ENCODE measurements around the gene C5orf52.
"Not testable (repeated sequence)": the region's sequence is repeated elsewhere in the genome, so short reads cannot be mapped to it uniquely, and the experiment has no call there.

The C5orf52 gene

GRCh38 chr5:157658893-157659292 lies 12.4 kb upstream of the C5orf52 start:
- H3K27ac ChIP-seq (ENCODE audit: low read depth, low read length) = no peak overlapping the region
- H3K4me1 ChIP-seq (ENCODE audit: control insufficient read depth, insufficient read depth, low read length) = no peaks in the 10 kb centered on the region
- H3K9ac ChIP-seq (ENCODE audit: low read length) = no peak overlapping the region
- no peaks in the 10 kb centered on the region for H3K36me3 ChIP-seq (ENCODE audit: control insufficient read depth, insufficient read depth, low read length)
- no peaks in the 10 kb centered on the region for H3K27me3 ChIP-seq (ENCODE audit: control insufficient read depth, insufficient read depth, low read length)
- no peak overlapping the region for H3K4me3 ChIP-seq (ENCODE audit: low read length)

- Histone ChIP-seq H3K9ac (ENCODE audit: low read length) (no peak overlapping the region), H3K27me3 (ENCODE audit: control insufficient read depth, insufficient read depth, low read length) (no peaks in the 10 kb centered on the region), H3K4me3 (ENCODE audit: low read length) (no peak overlapping the region), H3K36me3 (ENCODE audit: control insufficient read depth, insufficient read depth, low read length) (no peaks in the 10 kb centered on the region), H3K4me1 (ENCODE audit: control insufficient read depth, insufficient read depth, low read length) (no peaks in the 10 kb centered on the region), H3K27ac (ENCODE audit: low read depth, low read length) (no peak overlapping the region)
Observed at GRCh38 chr5:157659868-157660660, 11.3 kb upstream of the C5orf52 start.

DNA sequence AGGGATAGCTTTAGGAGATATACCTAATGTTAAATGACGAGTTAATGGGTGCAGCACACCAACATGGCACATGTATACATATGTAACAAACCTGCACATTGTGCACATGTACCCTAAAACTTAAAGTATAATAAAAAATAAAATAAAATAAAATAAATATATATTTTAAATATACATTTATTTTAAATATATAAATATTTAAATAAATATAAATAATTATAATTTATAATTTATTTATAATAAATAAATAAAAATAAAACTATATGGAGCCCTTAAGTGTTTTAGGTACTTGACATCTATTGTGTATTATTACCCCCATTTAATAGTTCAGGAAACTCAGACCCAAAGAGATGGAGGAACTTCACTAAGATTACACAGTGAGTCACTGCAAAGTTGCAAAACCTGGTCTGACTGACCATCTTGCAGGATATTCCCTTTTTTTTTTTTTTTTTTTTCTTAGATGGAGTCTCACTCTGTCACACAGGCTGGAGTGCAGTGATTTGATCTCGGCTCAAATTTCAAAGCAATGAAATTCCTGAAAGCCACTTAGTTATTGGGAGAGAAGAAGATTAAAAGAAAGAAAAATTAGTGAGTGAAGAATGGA lies 5.8 kb upstream of the C5orf52 start:
- no peaks in the 10 kb centered on the region for H3K27me3 ChIP-seq (ENCODE audit: control insufficient read depth, insufficient read depth, low read length)
- no peak overlapping the region for H3K4me3 ChIP-seq (ENCODE audit: low read length)
- H3K36me3 ChIP-seq (ENCODE audit: control insufficient read depth, insufficient read depth, low read length) = no peaks in the 10 kb centered on the region
- H3K27ac ChIP-seq (ENCODE audit: low read depth, low read length) = no peak overlapping the region
- no peaks in the 10 kb centered on the region for H3K4me1 ChIP-seq (ENCODE audit: control insufficient read depth, insufficient read depth, low read length)
- no peak overlapping the region for H3K9ac ChIP-seq (ENCODE audit: low read length)

- Histone ChIP-seq H3K27ac (ENCODE audit: low read depth, low read length) (no peak overlapping the region), H3K27me3 (ENCODE audit: control insufficient read depth, insufficient read depth, low read length) (no peaks in the 10 kb centered on the region), H3K9ac (ENCODE audit: low read length) (no peak overlapping the region), H3K4me3 (ENCODE audit: low read length) (no peak overlapping the region), H3K4me1 (ENCODE audit: control insufficient read depth, insufficient read depth, low read length) (no peaks in the 10 kb centered on the region), H3K36me3 (ENCODE audit: control insufficient read depth, insufficient read depth, low read length) (no peaks in the 10 kb centered on the region)
Observed at GRCh38 chr5:157668356-157668755, 3.0 kb upstream of the C5orf52 start.

GRCh38 chr5:157669701-157670097 lies 1.6 kb upstream of the C5orf52 start:
- H3K27ac ChIP-seq (ENCODE audit: low read depth, low read length) = no peak overlapping the region
- H3K27me3 ChIP-seq (ENCODE audit: control insufficient read depth, insufficient read depth, low read length) = no peaks in the 10 kb centered on the region
- no peaks in the 10 kb centered on the region for H3K36me3 ChIP-seq (ENCODE audit: control insufficient read depth, insufficient read depth, low read length)
- H3K9ac ChIP-seq (ENCODE audit: low read length) = no peak overlapping the region
- peak overlapping the region; percentile 17 for H3K4me3 ChIP-seq (ENCODE audit: low read length)
- no peaks in the 10 kb centered on the region for H3K4me1 ChIP-seq (ENCODE audit: control insufficient read depth, insufficient read depth, low read length)

- Histone ChIP-seq H3K9ac (ENCODE audit: low read length) (peak overlapping the region; percentile 45), H3K27me3 (ENCODE audit: control insufficient read depth, insufficient read depth, low read length) (no peaks in the 10 kb centered on the region), H3K36me3 (ENCODE audit: control insufficient read depth, insufficient read depth, low read length) (no peaks in the 10 kb centered on the region), H3K27ac (ENCODE audit: low read depth, low read length) (no peak overlapping the region), H3K4me1 (ENCODE audit: control insufficient read depth, insufficient read depth, low read length) (no peaks in the 10 kb centered on the region), H3K4me3 (ENCODE audit: low read length) (peak overlapping the region; percentile 95)
Observed at GRCh38 chr5:157671592-157672330, 428 bp downstream of the C5orf52 start.

- no peak overlapping the region for H3K4me3 ChIP-seq (ENCODE audit: low read length)
- H3K27me3 ChIP-seq (ENCODE audit: control insufficient read depth, insufficient read depth, low read length) = no peaks in the 10 kb centered on the region
- no peaks in the 10 kb centered on the region for H3K36me3 ChIP-seq (ENCODE audit: control insufficient read depth, insufficient read depth, low read length)
- H3K27ac ChIP-seq (ENCODE audit: low read depth, low read length) = no peak overlapping the region
- no peaks in the 10 kb centered on the region for H3K4me1 ChIP-seq (ENCODE audit: control insufficient read depth, insufficient read depth, low read length)
- H3K9ac ChIP-seq (ENCODE audit: low read length) = no peak overlapping the region
Observed at GRCh38 chr5:157672976-157673375, 1.6 kb downstream of the C5orf52 start.

GRCh38 chr5:157674351-157674750 lies 3.0 kb downstream of the C5orf52 start:
- H3K9ac ChIP-seq (ENCODE audit: low read length); H3K27me3 ChIP-seq (ENCODE audit: control insufficient read depth, insufficient read depth, low read length); H3K4me1 ChIP-seq (ENCODE audit: control insufficient read depth, insufficient read depth, low read length); H3K27ac ChIP-seq (ENCODE audit: low read depth, low read length); H3K36me3 ChIP-seq (ENCODE audit: control insufficient read depth, insufficient read depth, low read length); H3K4me3 ChIP-seq (ENCODE audit: low read length): not testable (repeated sequence)

GRCh38 chr5:157677931-157678330 lies 6.6 kb downstream of the C5orf52 start:
- Histone ChIP-seq H3K27me3 (ENCODE audit: control insufficient read depth, insufficient read depth, low read length) (no peaks in the 10 kb centered on the region), H3K36me3 (ENCODE audit: control insufficient read depth, insufficient read depth, low read length) (no peaks in the 10 kb centered on the region), H3K27ac (ENCODE audit: low read depth, low read length) (no peak overlapping the region), H3K4me3 (ENCODE audit: low read length) (no peak overlapping the region), H3K9ac (ENCODE audit: low read length) (no peak overlapping the region), H3K4me1 (ENCODE audit: control insufficient read depth, insufficient read depth, low read length) (no peaks in the 10 kb centered on the region)

GRCh38 chr5:157679801-157680200 lies 8.5 kb downstream of the C5orf52 start:
- Histone ChIP-seq H3K27me3 (ENCODE audit: control insufficient read depth, insufficient read depth, low read length) (no peaks in the 10 kb centered on the region), H3K4me3 (ENCODE audit: low read length) (no peak overlapping the region), H3K4me1 (ENCODE audit: control insufficient read depth, insufficient read depth, low read length) (no peaks in the 10 kb centered on the region), H3K36me3 (ENCODE audit: control insufficient read depth, insufficient read depth, low read length) (no peaks in the 10 kb centered on the region), H3K27ac (ENCODE audit: low read depth, low read length) (no peak overlapping the region), H3K9ac (ENCODE audit: low read length) (no peak overlapping the region)

DNA sequence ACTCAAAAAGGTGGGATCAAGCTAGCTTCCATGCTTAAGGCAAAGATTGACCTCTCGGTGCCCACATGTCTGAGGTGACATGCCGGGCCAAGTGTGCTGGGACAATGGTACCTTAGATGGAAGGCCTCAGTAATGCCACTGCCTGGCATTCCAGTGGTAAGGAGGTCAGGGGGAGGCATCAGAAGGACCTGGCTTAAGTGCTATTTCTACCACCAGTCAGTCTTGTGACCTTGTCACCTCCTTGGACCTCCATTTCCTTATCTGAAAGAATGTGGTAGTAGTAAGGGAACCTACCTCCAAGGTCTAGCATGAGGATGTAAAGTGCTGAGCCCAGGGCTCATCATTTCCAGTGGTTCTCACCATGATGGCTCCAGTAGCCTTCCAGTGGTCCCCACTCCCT lies 8.9 kb downstream of the C5orf52 start:
- H3K27me3 ChIP-seq (ENCODE audit: control insufficient read depth, insufficient read depth, low read length) = no peaks in the 10 kb centered on the region
- no peak overlapping the region for H3K4me3 ChIP-seq (ENCODE audit: low read length)
- H3K9ac ChIP-seq (ENCODE audit: low read length) = no peak overlapping the region
- H3K4me1 ChIP-seq (ENCODE audit: control insufficient read depth, insufficient read depth, low read length) = no peaks in the 10 kb centered on the region
- no peaks in the 10 kb centered on the region for H3K36me3 ChIP-seq (ENCODE audit: control insufficient read depth, insufficient read depth, low read length)
- H3K27ac ChIP-seq (ENCODE audit: low read depth, low read length) = no peak overlapping the region

DNA sequence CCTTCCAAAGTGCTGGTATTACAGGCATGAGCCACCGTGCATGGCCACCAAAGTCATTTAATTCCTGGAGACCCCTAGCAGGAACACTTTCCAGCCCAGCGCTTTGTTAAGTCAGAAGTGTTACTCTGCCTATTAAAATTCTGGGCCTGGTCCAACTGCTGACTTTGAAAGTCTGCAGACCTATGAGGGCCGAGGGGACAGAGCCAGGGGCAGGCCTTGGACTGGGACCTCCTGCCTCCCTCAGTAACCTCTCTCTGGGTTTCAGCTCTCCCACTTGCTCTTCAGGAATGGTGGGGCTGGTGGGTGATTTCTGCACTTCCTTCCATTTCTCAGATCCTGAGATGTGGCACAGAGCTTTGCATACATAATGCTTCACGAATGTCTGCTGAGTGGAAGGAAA lies 9.7 kb downstream of the C5orf52 start:
- Histone ChIP-seq H3K9ac (ENCODE audit: low read length) (no peak overlapping the region), H3K4me1 (ENCODE audit: control insufficient read depth, insufficient read depth, low read length) (no peaks in the 10 kb centered on the region), H3K36me3 (ENCODE audit: control insufficient read depth, insufficient read depth, low read length) (no peaks in the 10 kb centered on the region), H3K27ac (ENCODE audit: low read depth, low read length) (no peak overlapping the region), H3K27me3 (ENCODE audit: control insufficient read depth, insufficient read depth, low read length) (no peaks in the 10 kb centered on the region), H3K4me3 (ENCODE audit: low read length) (no peak overlapping the region)

Measured in rectal smooth muscle tissue (tissue), 1 donor.